Suppressor macrophage (primary cell): ENCODE measurements around the gene VAMP1.
"Not testable (repeated sequence)": the region's sequence is repeated elsewhere in the genome, so short reads cannot be mapped to it uniquely, and the experiment has no call there.

Experiments
- DNase-seq, 4 experiments: peaks; one replicate each; pipeline ENCODE4 v3.0.0-alpha.2; 2020 to 2022

The VAMP1 gene

DNA sequence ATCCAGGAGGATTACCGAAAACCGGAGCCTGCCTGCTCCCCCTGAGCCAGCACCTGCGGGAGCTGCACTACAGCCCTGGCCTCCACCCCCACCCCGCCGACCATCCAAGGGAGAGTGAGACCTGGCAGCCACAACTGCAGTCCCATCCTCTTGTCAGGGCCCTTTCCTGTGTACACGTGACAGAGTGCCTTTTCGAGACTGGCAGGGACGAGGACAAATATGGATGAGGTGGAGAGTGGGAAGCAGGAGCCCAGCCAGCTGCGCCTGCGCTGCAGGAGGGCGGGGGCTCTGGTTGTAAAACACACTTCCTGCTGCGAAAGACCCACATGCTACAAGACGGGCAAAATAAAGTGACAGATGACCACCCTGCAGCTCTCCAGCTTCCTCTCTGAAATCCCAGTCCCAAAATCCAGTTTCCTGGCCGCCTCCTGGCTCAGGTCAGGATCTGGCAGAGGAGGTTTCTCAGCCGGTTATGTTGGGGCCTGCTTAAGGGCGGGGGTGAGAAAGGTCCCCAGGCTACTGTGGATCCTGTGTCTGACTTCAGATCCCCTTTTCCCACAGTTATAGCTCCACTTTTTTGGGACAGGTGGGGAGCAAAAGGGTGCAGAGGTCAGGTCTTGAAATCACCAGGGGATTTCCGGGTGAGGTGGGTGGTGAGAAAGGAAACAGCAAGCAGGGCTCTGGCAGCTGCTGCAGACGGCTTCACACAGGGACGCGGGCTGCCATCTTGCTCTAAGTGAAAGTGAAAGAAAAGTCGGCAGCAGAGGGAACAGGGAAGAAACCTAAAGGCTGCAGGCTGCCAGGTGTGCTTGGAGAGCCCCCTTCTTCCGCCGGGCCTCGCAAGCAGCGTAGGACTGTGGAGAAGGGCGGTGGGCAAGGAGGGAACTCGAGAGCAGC is 18.9 kb downstream of the VAMP1 start, which contains the start of gene TAPBPL:
TSS of gene TAPBPL (plus strand) at position 695 of the 897 bp plus-strand sequence. CDS start 207 bp downstream, outside the sequence.
- peak; percentile 81 to 92 (median 88) for DNase-seq

DNA sequence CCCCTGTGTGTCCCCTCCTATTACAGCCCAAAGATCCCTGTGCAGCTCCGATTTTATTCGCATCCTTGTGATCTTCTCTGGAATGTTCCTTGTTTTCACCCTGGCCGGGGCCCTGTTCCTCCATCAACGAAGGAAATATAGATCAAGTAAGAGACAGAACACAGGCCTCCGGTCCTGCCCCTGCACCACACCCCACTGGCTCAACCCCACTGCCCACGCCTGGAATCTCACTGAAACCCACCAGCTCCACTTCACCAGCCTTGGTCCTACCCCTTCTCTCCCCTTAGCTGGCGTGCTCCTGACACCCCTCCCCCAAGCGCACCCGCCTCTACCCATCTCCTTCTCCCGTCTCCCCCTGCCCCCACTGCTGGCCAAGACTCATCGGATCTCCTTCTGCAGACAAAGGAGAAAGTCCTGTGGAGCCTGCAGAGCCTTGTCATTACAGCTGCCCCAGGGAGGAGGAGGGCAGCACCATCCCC is 19.6 kb downstream of the VAMP1 start:
- peak in 1 of 4 experiments; percentile 26 for DNase-seq

DNA sequence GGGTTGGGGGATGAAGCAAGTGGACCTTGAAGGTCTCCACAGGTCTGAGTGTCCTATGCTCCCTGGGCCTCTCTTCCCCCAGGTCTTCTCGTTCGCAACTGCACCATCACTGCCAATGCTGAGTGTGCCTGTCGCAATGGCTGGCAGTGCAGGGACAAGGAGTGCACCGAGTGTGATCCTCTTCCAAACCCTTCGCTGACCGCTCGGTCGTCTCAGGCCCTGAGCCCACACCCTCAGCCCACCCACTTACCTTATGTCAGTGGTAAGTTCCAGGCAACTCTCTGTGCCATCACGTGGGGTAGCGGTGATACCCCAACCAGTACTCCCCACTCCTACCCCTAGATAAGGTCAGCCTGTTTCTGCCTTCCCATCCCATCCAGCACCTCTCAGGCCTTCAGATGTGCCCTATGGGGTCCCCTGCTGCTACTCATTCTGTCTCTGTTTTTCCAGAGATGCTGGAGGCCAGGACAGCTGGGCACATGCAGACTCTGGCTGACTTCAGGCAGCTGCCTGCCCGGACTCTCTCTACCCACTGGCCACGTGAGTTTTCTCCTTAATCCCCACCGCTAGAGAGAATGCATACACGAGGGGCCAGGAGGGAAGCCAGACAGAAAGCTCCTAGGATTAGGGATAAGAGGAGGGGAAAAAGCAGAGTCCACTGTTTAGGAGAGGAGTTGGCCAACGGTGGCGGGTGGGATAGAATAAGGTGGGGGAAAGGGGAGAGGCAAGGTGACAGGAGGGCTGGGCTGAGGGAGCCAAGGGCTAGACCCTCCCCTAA is 20.2 kb downstream of the VAMP1 start:
- DNase-seq = no peak

DNA sequence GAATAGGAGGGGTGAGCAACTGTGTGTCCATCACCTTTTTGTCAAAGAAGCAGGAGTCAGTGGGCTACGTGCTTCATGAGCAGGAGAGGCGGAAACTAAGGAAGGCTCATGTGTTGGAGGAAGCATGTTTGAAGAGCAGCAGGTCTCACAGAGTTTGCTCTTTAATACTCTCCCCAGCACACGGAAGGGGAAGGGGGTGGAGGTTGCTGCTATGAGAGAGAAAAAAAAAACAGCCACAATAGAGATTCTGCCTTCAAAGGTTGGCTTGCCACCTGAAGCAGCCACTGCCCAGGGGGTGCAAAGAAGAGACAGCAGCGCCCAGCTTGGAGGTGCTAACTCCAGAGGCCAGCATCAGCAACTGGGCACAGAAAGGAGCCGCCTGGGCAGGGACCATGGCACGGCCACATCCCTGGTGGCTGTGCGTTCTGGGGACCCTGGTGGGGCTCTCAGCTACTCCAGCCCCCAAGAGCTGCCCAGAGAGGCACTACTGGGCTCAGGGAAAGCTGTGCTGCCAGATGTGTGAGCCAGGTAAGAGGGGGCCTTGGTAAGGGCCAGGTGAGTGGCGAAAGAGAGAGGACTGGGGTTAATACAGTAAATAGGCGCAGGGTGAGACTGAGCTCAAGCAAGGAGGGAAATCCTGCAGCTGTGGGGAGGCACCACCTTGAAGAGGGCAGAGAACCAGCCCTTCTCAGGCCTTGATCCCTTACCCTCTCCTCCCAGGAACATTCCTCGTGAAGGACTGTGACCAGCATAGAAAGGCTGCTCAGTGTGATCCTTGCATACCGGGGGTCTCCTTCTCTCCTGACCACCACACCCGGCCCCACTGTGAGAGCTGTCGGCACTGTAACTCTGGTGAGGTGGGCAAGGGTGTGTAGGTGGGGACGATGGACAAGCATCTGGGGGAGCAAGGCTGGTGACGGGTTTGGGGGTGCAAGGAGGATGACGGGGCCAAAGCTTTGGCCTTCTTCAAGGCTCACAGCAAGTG is 25.5 kb downstream of the VAMP1 start, which contains the start of gene CD27:
TSS of gene CD27 (plus strand) at position 252 of the 985 bp plus-strand sequence. CDS start at position 393, 141 bp downstream.
- DNase-seq = no peak

DNA sequence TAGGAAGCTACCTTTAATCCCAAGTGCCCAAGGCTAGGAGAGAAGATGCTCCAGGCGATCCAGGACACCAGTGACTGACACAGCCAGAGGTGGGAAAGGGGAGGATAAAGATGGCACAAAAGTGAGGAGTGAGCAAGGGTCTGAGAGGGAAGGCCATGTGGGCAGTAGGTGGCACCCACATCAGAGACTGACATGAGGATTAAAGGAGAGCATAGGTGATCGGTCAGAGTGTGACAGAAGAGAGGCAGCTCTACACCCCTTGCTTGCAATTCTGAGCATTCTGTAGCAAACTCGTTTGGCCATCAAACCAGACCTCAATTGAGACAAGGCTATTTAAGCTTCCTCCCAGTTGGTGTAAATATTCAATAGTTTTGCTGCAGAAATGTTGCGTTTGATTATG is 26.4 kb downstream of the VAMP1 start:
- DNase-seq = no peak

DNA sequence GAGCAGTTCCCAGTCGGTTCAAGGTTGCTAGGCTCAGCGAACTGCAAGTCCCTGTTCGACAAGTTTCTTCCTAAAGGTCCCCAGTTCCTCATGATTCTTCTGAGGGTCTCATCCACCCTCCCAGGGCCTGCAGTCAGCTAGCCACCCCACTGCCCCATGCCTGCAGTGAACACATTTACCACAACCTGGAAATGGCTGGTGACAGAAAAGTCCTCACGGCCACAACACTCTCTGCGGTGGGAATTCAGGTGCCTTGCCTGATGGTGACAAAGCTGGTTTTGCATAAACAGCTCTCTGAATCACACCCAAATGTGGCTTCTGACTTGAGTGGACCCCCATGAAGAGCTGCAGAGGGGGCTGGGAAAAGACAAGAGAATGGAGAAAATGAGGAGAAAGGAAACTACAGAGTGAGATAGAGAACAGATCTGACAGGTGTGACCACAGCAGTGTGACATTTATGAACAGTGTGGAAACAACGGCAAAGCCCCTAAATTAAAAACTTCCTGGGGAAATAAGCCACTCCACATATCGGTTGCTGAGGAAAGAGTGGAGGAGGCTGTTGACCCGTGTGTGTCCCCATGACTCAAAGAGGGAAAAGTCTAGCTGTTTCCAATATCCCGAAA is 27.0 kb downstream of the VAMP1 start:
- no peak for DNase-seq

DNA sequence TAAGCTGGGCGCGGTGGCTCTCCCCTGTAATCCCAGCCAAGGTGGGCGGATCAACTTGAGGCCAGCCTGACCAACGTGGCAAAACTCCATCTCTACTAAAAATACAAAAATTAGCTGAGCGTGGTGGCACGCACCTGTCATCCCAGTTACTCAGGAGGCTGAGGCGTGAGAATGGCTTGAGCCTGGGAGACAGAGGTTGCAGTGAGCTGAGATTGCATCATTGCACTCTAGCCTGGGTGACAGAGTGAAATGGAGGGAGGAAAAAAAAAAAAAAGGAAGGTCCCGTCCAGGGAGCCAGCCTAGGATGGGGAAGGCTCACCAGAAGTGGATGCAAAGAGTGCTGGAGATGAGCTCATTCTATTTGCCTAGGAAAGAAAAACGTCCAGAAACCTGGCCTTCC is 27.6 kb downstream of the VAMP1 start:
- DNase-seq = peak in 3 of 4 experiments; percentile 43 to 54 (median 53)

DNA sequence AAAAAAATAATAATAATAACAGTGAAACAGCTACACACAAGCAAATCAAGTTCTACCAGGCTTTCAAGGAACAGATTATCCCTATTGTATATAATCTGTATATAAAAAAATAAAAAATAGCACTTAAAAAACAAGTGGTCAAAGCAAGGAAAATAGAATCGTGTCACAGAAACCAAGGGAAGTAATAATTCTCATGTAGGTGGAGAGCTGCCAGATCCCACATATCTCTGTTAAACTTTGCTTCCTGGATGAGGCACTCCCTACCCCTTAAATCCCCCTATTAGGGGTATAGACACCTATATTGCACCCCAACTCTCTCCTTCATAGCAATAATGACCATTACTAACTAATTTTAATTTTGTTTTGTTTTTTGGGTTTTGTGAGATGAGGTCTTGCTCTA is 30.1 kb downstream of the VAMP1 start:
- no peak for DNase-seq

DNA sequence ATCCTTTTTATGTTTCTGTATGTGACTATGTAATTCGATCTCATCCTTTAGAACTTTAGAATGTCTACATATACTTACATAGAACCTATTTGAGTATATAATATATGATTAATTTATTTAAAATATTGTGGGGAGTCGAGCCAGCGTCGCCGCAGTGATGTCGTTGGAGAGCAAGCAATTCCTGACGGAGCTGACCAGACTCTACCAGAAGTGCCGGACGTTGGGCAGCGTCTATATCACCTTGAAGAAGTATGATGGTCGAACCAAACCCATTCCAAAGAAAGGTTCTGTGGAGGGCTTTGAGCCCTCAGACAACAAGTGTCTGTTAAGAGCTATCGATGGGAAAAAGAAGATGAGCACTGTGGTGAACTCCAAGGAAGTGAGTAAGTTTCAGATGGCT is 32.1 kb downstream of the VAMP1 start:
- no peak for DNase-seq

DNA sequence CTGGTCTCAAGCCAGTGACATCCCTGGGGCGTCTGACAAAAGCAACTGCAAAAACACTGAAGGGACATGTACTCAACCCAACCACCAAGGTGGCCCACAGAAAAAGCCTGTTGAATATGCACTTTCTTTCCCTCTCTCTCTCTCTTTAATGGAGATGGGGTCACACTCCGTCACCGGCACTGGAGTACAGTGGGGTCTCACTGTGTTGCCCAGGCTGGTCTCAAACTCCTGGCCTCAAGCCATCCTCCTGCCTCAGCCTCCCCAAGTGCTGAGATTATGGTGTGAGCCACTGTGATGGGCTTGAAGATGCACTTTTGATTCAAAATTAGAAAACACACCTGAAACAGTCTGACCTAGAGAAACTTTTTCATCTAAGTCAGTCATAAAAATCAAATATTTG is 32.9 kb downstream of the VAMP1 start:
- no peak for DNase-seq

DNA sequence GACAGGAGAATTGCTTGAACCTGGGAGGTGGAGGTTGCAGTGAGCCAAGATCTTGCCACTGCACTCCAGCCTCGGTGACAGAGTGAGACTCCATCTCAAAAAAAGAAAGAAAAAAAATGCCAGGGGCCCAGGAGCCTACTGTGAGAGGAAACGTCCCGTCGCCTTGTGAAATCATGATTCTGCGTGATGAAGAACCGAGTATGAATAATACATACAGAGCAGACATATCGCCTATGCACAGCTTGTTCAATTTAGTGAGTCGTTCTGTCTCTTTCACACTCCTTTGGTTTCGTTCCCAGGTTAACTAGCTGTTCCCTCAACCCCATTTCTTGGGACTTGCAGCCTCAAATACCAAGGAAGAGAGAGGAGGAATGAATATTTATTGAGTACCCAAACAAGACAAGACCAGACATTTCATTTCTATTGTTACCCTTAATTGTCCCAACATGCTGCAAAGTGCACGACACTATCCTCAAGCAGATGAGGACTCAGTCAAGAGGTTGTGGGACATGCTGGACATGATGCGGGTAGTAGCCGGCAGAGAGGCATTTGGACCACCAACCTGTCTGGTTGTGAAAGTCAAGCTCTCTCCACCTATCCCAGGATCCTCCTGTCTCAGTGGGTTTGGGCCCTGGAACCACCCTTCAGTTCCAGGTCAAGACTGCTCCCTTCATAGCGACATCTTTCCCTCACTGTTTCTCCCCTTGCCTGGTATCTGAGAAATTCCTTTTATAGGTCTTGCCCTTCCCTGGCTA is 34.3 kb downstream of the VAMP1 start:
- DNase-seq = no peak

DNA sequence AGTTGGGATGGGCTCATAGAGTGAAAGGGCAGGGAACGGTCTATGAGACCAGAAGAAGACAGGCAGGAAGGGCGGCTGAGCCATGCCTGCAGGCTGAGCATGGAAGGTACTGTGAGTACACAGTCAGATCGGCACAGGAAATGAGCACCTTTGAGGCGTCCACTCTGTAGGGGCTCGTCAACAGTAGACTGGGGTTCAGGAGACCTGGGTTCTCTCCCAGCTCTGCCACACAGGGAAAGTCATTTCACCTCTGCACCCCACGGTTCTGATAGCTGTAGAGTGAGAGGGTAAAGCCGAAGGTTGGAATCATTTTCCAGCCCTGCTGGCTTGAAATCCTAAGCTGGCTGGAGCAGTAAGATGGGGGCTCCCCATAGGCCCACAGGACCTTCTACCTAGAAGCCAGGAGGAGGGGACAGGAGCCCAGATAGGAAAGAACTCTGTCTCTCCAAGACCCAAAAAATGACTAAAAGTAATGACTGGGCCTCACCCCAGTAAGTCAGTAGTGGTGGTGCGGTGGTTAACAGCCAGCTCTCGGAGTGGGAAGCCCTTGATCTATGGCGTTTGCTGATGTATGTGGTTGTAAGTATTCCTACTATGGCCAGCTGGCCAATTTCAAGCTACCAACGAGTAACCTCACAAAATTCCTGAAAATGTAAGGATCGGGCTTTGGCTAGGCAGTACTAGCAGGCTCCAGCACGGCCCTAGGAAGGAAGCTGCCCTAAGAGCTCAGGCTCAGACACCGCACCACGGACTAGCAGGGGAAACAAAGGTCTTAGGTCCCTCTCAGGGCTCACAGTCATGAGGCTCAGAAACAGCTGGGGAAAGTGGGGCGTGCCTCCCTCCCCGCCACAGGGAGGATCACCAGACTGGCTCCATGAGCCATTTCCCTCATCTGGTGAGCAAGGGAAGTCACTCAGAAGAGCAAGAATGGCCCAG is 36.0 kb downstream of the VAMP1 start:
- no peak for DNase-seq

DNA sequence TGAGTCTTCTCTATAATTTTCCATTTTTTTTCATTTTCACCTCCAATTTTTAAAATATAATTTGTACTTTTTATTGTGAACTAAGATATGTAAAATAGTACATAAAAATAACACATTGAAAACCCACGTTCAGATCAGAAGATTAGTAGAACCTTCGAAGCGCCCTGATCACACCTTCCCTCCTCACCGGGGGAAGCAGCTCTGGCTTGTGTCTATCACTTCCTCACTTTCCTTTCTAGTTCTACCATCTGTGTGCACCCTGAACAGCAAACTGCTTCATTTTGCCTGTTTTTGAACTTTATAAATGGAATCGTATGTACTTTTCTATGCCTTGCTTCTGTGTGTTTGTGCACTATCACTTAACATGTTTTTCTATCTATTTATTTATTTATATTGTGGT is 37.5 kb downstream of the VAMP1 start:
- DNase-seq = no peak

DNA sequence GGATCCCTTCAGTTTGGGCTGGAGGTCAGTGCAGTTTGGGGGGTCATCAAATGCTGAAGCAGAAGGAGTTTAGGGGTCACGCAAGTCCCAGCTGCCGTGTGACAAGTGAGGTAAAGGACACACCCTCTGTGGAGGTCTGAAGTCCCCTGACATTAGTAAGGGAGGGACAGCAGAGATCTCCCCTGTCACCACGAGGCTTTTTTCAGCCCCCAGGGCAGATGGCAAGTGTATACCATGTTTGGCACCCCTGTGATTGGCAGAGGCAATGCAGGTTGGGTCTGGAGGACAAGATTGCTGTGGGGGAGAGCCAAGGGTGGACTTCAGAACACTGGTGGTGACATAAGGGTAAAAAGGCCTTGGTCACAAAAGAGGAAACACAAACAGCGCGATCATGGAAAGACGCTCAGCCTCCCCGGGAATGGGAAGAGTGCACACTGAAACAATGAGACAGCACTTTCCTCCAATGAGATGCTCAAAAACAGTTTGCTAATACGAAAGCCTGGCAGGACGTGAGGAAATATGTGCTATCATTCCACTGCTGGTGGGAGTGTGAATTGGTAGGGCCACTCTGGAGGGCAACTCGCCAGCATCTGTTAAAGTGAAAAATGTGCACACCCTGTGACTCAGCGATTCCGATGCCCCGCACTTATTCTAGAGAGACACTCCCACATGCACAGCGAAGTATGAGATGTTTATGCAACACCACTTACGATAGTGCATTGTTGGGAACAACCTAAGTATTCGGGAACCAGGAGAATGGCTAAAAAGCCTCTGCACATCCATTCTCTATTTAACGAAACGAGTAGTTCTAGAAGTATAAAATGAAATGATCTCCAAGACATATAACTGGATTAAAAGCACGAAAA is 40.1 kb downstream of the VAMP1 start:
- peak; percentile 83 to 96 (median 89) for DNase-seq

DNA sequence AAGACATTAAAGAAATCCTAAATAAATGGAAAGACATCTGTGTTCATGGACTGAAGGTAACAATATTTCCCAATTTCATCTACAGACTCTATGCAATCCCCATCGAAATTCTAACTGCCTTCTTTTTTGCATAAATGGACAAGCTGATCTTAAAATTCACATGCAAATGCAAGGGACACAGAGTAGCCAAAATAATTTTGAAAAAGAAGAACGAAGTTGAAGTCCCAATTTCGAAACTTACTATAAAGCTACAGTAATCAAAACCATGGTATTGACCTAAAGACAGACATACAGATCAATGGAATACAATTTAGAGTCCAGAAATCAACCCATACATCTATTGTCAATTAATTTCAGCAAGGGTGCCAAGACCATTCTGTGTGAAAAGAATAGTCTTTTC is 42.2 kb downstream of the VAMP1 start:
- no peak for DNase-seq

DNA sequence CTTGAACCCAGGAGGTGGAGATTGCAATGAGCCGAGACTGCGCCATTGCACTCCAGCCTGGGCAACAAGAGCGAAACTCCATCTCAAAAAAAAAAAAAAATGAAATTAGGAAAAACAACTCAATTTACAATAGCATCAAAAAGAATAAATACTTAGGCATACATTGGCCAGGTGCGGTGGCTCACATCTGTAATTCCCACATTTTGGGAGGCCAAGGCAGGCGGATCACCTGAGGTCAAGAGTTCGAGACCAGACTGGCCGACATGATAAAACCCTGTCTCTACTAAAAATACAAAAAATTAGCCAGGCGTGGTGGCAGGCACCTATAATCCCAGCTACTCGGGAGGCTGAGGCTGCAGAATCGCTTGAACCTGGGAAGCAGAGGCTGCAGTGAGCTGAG is 42.7 kb downstream of the VAMP1 start:
- not testable (repeated sequence) for DNase-seq

DNA sequence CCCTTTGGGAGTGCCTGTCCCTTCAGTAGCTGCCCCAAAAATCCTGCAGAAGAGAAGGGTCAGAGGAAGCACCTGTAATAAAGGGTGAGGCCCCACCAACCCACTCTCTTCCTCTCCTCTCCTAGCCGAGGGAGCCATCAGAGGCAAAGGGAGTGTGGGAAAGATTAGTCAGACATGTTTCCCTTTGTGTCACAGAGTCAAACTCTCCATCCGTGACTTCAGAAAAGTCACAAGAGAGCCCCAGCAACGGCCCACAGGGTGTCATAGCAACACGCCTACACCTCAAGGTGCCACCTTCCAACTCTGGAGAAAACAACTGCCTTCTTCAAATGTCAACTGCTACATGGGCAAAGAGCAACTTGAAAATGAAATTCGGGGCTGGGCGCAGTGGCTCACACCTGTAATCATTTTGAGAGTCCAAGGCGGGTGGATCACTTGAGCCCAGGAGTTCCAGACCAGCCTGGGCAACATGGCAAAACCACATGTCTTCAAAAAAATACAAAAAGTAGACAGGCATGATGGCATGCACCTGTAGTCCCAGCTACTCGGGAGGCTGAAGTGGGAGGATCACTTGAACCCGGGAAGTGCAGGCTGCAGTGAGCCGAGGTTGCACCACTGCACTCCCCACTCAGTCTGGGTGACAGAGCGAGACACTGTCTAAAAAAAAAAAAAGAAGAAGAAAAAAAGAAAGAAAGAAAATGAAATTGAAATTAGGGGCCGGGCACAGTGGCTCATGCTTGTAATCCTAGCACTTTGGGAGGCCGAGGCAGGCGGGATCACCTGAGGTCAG is 43.4 kb downstream of the VAMP1 start:
- DNase-seq = peak; percentile 84 to 94 (median 88)
